GM12873 (cell line): ENCODE data around the gene ALDH3A1.

Source experiments
- TF ChIP-seq, protein P1 (sequence below): IDR thresholded peaks from 2 replicates; pipeline ENCODE4 v1.5.1; 2012; ENCODE audit warnings: low read depth, mild to moderate bottlenecking, moderate library complexity, low read length, control low read depth; ENCODE audit not compliant: insufficient read depth; ENCODE audit errors: missing control alignments

ALDH3A1 gene

GRCh38 chr17:19727501-19728078 lies 20.5 kb downstream of the ALDH3A1 start:
- TF ChIP-seq, protein P1, sequence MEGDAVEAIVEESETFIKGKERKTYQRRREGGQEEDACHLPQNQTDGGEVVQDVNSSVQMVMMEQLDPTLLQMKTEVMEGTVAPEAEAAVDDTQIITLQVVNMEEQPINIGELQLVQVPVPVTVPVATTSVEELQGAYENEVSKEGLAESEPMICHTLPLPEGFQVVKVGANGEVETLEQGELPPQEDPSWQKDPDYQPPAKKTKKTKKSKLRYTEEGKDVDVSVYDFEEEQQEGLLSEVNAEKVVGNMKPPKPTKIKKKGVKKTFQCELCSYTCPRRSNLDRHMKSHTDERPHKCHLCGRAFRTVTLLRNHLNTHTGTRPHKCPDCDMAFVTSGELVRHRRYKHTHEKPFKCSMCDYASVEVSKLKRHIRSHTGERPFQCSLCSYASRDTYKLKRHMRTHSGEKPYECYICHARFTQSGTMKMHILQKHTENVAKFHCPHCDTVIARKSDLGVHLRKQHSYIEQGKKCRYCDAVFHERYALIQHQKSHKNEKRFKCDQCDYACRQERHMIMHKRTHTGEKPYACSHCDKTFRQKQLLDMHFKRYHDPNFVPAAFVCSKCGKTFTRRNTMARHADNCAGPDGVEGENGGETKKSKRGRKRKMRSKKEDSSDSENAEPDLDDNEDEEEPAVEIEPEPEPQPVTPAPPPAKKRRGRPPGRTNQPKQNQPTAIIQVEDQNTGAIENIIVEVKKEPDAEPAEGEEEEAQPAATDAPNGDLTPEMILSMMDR: no peak

GRCh38 chr17:19726631-19727376 lies 21.3 kb downstream of the ALDH3A1 start:
- TF ChIP-seq, protein P1: no peak

DNA sequence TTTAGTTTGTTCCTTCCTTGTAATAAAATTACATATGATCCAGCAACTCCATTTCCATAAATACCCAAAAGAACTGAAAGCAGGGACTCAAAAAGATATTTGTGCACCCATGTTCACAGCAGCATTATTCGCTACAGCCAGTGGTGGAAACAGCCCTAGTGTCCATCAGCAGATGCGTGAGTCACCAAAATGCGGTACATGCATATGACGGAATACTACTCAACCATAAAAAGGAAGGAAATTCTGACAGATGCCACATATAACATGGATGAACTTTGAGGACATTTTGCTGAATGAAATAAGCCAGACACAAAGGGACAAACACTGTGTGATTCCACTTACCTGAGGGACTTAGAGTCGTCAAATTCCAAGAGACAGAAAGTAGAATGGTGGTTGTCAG lies 22.6 kb downstream of the ALDH3A1 start:
- TF ChIP-seq, protein P1: no peak

- TF ChIP-seq, protein P1: no peak
Measured at GRCh38 chr17:19724501-19725420, 23.3 kb downstream of the ALDH3A1 start.

GRCh38 chr17:19723964-19724363 lies 24.1 kb downstream of the ALDH3A1 start:
- TF ChIP-seq, protein P1: no peak

DNA sequence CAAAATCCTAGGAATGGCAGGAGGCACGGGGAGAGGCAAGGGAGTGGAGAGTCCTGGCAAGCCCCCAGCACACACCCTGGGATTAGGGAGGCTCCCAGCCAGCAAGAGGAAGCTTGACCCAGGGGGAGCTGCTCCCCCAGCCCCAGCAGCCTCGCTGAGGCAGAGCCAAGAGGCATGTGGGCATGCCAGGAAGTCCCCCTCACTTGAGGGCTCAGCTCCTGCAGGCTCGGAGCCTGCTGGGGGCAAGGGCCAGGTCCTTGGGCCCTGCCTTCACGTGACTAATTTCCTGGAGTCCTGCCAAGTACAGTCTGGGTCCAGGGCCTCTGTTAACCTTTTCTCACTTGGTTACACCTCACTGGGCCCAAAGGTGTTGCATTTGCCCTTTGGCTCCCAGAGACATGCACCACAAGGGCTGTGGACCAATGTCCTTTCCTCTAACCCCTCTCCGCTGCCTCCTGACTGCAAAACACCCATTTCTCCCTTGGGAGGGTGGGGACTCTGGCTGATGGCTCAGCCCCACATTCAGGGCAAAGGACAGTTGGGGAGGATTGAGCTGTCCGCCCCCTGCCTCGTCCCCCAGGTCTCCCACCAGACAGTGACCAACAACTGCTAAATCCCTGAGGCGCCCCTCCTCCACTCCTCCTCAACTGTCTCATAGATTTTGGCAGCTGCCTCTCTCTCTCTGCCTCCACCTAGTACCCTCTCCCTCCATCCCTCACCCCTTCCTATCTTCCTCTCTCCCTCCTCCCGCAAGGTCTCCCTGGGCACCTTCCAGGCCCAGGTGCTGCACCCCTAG lies 27.3 kb downstream of the ALDH3A1 start:
- TF ChIP-seq, protein P1: no peak
